GM19193 (cell line): ENCODE measurements around the gene CCDC182.

Source experiments
- POLR2A ChIP-seq: IDR thresholded peaks from 4 replicates; pipeline ENCODE4 v1.6.1; 2011; ENCODE audit not compliant: insufficient read depth, insufficient read length; ENCODE audit errors: extremely low read depth

CCDC182 gene

DNA sequence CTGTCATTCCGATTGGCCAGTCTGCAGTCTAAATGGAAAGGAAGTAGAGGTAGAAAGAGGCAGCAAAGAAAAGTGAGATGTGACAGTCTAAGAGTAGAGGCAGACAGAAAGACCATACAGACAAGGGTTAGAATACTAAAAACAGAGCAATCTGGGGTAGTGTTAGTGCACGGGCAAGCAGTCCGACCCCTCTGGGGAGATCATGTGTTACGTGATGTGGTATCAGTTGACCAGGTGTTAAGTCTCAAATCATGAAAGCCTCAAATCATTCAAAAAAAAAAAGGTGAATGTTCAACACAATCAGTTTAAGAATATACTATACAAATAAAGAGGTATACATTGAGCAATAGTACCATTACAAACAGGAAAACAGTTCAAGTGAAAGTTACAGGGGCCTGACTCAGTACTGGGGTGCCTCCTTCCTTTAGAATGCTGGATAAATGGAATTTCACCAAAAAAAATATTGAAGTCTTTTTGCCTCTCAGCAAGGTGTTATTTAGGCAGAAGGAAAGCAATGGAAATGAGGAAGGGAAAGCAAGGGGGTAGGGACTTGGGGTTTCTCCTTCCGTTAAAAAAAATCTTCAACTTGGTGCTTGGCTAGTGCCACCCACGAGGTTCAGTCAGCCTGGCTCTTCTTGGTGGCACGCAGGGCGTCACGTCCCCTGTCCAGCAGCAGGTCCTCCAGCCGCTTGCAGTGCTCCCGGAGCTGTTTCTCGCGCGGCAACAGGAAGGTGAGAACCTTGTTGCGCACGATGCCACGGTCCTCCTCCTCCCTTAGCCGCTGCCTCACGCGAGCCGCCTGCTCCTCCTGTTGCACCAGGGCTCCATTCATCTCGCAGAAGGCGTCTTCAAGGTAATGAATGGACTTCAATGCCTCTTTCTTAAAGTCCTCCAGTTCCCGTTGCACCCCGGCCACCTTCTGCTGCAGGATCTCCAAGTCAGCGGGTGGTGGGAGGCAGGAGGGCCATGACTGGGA, 616 bp downstream of the CCDC182 start:
- TF ChIP-seq POLR2A, result no peak

DNA sequence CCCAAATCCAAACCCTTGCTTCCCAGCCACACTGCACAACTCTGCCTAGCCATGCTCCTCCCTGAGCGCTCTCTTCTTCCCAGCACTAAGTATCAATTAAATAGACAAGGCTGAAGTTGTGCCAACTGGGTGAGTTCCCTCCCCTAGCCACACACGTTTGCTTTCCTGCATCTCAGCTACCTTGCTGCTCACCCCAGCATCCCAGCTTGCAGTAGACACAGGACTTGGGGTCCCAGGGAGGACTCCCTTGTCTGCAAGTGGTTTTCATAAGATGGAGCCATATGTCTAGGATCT, 4.9 kb downstream of the CCDC182 start:
- TF ChIP-seq POLR2A, result no peak

DNA sequence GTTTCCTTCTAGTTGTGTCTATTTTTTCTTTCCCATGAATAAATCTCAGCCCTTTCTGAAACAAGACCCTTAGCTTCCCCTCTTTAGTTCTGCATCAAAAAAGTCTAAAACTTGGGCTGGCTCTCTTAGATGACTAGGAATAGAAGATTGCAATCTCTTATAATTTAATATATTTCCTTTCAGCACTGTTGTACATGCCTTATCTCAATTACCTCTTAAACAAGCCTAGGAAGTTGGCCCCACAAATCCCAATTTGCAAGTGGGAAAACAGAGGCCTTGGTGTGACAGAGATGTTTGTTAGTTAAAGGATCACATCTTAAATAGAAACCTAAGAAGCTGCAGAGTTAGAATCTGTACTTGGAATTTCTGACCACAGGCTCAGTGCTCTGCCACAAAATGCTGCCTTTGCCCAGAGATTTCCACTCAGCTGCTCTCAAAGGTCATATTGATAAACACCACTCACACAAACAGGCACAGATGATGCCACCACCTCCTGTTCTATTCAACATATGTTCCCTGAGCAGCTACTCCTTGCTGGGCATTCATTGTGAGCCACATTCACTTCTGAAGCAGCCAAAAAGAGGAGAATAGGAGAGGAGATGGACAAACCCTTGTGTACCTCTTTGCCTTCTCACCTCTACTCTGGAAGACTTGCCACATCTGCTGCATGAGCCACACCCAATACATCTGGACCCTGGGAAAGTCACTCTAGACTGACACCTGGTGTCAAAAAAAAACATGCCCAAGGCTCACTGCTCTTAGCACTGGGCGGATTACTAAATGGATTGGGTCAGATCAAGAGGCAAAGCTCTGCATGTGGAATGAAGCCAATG, 5.5 kb downstream of the CCDC182 start:
- TF ChIP-seq POLR2A, result no peak

DNA sequence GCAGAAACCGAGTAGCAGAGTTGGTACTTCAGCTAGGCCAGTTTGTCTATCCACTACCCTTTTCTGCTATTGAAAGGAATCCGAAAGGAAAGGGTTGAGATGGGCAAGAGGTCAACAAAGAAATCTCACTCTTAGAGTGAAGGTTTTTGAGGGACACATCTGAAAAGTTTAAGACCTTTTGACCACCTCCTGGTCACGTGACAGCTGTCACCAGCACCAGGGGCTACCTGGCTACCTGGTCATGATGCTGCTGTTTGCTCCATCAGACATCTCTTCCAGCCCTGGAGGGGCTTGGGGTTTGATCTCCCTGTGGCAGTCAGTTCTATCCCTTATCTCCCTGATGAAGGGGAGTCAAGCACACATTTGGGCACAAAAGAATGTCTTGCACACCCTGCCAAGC, 7.6 kb downstream of the CCDC182 start:
- no peak for TF ChIP-seq POLR2A

DNA sequence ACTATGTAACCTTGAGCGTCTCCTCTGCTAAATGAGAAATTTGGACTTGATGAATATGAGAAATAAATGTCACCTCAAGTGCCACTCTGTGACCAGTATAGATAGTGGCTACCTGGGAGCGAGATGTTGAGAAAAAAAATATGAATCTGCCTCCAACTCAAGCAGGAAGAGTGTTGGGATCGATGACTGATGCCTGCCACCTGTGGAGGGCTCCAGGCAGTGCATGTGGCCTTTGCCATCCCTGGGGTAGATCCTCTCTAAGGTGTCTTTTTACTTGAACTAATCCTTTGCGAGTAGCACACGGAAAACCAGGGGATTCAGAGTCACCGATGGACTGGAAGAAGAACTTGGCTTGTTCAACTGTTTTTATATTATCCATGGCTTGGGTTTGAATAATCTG, 9.4 kb downstream of the CCDC182 start:
- no peak for TF ChIP-seq POLR2A

DNA sequence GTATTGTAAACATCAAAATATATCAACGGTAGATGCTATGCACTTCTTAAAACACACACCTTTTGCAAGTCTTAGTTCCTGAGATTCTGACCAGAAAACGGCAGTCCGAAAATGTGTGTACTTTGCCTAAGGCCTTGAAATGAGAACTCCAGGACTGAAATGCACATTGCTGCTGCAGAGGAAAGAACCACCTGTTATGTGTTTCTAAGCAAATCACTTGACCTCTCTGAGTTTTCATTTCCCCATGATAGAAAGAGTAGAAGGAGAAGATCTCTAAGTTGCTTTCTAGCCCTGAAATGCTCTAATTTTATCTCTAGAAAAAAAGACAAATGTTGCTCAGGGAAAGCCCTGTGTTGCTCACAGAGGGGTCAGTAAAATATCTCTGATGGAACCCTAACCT, 9.9 kb downstream of the CCDC182 start:
- TF ChIP-seq POLR2A, result no peak

DNA sequence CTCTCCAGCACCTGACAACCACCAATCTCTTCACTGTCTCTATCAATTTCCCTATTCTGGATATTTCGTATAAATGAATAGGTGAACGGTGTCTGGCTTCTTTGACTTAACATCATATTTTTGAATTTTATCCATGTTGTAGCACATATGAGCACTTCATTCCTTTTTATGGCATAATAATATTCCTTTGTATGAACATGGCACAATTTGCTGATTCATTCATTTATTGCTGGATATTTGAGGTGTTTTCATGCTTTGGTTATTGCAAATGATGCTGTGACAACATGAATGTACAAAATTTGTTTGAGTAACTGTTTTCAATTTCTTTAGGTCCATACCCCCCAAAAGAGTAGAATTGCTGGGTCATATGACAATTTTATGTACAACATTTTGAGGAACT, 12.0 kb downstream of the CCDC182 start:
- no peak for TF ChIP-seq POLR2A

DNA sequence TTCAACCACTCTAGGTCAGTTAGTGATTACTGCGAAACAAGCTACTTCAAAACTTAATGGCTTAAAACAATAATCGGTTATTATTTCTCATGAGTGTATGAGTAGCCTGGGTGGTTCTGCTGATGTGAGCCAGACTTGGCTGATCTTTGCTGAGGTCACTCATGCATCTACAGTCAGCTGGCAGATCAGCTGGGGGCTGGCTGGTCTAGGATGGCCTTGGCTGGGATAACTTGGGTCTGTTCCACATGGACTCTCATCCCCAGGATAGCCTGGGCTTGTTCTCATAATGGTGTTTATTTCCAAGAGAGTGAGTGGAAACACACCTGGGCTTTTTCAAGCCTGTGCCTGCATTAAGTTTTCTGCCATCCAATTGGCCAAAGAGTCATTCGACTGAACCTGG, 13.0 kb downstream of the CCDC182 start:
- TF ChIP-seq POLR2A, result no peak

DNA sequence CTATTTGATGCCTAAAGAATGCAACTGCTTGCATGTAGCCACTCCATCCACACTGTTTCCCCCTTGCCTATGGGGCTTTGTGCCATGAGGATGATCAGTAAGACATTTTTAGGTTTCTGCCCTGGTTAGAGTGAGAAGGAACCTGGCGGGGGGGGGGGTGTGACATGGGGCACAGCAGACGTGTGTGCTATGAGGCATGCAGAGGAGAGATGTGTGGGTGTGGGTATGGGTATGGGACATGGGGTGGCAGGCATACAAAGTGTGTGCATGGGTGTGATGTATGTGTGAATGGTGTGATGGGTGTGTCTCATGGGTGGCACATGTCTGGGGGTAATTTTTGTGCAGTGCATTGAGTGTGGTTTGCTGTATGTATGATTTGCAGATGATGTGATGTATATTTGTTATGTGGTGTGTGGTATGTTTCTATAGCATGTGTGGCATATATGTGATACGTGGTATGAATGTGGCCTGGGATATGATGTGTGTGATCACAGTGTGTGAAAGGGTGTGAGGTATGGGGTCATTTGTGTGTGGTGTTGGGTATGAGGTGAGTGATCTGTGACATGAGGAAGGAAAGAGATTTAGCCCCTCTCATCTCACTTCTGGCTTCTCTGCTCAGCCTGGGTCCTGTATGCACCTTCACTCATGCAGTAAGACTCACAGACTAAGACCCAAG, 14.9 kb downstream of the CCDC182 start:
- no peak for TF ChIP-seq POLR2A

DNA sequence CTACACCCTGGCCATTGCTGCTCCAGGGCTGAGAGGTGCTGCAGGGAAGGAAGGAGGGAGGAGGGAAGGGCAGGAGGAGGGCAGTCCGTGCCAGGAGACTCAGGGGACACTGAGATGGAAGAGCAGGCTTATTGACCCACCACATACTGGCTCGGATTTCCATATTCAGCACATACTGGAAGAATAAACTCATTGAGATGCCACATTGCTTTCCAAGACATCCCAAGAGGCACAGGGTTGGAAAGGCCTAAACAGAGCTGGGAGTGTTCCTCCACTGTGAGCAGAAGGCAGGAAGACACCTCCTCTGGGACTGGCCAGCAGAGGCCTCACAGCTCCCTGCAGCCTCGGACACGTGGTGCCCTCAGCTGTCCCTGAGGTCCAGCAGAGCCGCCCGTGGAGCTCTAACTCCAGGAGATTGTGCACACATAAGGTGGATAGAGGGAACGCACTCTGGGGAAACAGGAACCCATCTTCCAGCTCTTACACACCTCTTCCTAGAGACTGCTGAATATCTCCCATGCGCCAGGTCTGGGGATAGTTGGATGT, 17.4 kb downstream of the CCDC182 start:
- TF ChIP-seq POLR2A, result no peak

DNA sequence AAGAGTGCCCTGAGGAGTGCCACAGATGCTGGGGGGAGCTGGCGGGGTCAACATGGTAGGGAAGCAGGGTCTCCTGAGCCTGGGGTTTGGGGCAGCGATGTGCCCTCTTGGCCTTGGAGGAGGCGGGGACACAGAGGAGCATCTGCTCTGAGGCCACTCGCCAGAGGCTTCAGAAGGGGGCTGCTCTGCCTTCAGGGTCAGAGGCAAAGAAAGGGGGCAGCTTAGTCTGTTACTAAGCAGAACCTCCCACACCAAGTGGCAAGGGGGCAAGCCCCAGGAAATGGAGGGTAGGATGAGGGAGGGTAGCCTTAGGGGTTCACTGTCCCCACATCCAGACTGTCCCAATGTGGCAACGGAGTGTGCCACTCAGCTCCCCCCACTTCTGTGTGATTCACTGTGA, 18.3 kb downstream of the CCDC182 start:
- TF ChIP-seq POLR2A, result no peak

DNA sequence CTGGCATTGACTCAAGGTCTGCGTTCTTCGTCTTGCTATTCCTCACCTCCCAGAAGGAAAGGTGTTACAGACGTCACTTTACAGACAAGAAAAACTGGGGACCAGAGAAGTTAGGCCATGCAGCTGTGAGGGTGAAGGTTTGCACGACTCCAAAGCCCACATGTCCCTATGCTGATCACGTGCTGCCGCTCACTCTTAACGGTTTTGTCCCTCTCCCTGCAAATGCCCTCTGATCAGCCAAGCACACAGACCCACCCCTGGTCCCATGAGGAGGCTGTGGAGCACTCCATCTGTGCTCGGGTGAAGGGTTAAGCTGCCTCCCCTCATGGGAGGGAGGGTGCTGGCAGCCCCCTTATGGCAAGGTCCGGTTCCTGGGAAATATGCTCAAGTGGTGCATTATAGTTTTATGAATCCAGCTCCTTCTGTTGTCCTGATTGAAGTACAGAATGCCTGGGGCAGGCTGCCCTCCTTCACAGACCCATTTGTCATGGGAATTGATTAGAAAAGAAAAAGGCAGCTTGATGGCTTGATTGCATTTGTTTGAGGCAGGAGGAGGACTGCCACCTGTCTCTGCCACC, 18.8 kb downstream of the CCDC182 start:
- no peak for TF ChIP-seq POLR2A

DNA sequence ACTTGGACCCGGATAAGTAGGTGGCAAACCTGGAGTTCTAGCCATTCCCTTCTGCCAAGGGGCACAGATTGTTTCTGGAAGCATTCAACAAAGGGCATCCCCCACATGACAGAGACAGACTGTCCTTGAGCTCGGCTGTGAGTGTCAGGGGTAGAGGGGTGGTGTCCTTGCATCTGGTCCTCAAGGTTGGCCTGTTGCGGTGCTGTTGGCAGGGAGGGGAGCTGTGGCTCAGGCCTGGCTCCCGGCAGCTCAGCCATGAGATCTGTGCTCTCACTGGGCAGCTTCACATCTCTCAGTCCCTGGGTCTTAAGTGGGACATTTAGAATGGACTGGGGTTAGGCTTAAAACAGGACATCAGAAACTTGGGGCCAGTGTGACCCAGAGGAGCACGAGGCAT, 20.4 kb downstream of the CCDC182 start:
- no peak for TF ChIP-seq POLR2A

DNA sequence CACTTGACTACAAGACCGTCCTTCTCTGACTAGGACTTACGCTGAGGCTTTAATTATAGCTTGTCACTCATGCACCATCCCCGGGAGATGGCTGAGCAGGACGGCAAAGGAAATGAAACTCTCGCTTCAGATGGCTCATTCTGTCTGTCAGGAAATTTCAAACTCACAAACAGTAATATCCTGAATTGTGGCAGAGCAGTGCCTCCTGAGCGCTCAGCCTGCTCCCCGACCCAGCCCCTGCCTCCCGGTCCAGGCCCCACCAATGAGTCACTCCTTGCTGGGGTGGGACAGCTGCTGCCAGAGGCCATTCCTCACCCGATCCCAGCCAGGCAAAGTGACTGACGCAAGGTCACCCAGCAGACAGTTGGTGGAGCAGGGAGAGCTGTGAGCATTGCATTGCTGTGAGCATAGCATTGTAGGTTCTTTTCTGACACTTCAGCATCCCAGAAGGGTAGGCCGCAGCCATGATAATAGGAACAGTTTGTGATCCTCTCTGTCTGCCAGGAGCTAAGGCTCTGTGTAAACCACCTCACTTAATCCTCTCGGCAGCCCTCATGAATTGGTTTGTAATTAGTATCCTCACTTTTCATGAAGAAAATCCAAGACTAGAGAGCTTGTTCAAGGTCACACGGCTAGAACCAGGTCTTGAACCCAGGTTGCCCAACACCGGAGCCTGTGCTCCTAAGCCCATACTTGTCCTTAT, 20.9 kb downstream of the CCDC182 start:
- no peak for TF ChIP-seq POLR2A
